Neutrophil (primary cell): ENCODE results near the gene OLFML2B.

Source experiments
- H3K27ac ChIP-seq: fragments of 200-600 bp; sonication (generic); 2 replicates; pipeline ENCODE4 v1.5.1; 2016; ENCODE audit warnings: mild to moderate bottlenecking, moderate library complexity
- H3K27me3 ChIP-seq: fragments of 200-600 bp; sonication (generic); 2 replicates; pipeline ENCODE4 v1.6.0; 2016; ENCODE audit warnings: mild to moderate bottlenecking
- H3K36me3 ChIP-seq: fragments of 200-600 bp; sonication (generic); 2 replicates; pipeline ENCODE4 v1.5.1; 2017
- H3K4me1 ChIP-seq, 2 experiments: fragments of 200-600 bp in 1 of 2; sonication (generic) in 1 of 2; 1 replicate in 1 of 2; 2 replicates in 1 of 2; pipeline versions ENCODE4 v1.5.1 to v1.6.1; 2013 to 2016; ENCODE audit warnings: low read depth in 1 of 2, low read length in 1 of 2, mild to moderate bottlenecking in 1 of 2, moderate library complexity in 1 of 2; ENCODE audit not compliant: control insufficient read depth in 1 of 2, insufficient read depth in 1 of 2
- H3K4me3 ChIP-seq, 2 experiments: fragments of 200-600 bp in 1 of 2; sonication (generic) in 1 of 2; 1 replicate in 1 of 2; 2 replicates in 1 of 2; pipeline ENCODE4 v1.5.1; 2013 to 2016; ENCODE audit warnings: low read depth in 1 of 2, low read length in 1 of 2, mild to moderate bottlenecking in 1 of 2, moderate library complexity in 1 of 2
- H3K9me3 ChIP-seq: fragments of 200-600 bp; sonication (generic); 2 replicates; pipeline ENCODE4 v1.5.1; 2016
- TF ChIP-seq, protein P1 (sequence below): fragments of 200-600 bp; sonication (generic); IDR thresholded peaks from 2 replicates; pipeline ENCODE4 v1.5.1; 2016; ENCODE audit warnings: antibody characterized with exemption

The OLFML2B gene

DNA sequence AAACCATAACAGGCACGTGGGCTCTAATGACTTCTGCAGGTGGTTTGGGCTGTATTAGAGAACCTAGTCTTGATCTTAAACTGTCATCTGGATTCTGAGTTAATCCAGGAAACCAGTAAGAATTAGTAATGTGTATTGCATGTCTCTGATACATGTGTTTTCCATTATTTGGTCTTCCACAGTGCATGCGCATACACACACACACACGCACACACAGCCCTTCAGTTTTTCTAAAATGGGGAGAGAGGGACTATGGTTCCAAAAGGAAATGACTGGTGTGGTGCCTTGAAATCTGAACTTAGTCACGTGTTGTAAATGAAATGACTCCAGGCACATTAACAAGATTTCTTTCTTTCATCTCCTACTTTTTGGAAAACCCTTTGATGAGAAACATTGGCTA, 67.6 kb downstream of the OLFML2B start:
- peaks cover 5 to 11% of the 10 kb centered on the region in 2 experiments for H3K4me1 ChIP-seq
- TF ChIP-seq, protein P1, sequence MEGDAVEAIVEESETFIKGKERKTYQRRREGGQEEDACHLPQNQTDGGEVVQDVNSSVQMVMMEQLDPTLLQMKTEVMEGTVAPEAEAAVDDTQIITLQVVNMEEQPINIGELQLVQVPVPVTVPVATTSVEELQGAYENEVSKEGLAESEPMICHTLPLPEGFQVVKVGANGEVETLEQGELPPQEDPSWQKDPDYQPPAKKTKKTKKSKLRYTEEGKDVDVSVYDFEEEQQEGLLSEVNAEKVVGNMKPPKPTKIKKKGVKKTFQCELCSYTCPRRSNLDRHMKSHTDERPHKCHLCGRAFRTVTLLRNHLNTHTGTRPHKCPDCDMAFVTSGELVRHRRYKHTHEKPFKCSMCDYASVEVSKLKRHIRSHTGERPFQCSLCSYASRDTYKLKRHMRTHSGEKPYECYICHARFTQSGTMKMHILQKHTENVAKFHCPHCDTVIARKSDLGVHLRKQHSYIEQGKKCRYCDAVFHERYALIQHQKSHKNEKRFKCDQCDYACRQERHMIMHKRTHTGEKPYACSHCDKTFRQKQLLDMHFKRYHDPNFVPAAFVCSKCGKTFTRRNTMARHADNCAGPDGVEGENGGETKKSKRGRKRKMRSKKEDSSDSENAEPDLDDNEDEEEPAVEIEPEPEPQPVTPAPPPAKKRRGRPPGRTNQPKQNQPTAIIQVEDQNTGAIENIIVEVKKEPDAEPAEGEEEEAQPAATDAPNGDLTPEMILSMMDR, result no peak
- no peak overlapping the region for H3K4me3 ChIP-seq
- no peaks in the 10 kb centered on the region for H3K9me3 ChIP-seq
- H3K27ac ChIP-seq, result no peak overlapping the region
- H3K36me3 ChIP-seq, result peaks cover 21% of the 10 kb centered on the region
- H3K27me3 ChIP-seq, result no peaks in the 10 kb centered on the region

DNA sequence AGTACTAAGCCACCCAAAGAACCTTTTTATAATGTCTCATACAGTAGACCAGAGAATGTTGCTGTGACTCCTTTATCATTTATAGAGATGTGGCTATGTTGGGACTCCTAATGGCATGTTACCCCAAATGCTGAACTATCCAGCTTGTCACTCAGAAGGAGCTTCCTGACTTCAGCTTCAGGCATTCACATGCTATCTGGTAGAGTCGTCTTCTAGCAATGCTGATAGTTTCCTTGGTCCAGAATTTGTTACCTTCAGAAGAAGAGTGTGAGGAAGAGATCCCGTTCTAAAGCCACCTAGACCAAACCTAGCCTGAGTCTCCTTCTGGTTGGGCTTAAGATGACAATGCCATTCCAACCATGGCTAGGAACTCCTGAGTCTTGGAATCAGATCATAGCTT, 68.1 kb downstream of the OLFML2B start:
- H3K9me3 ChIP-seq, result no peaks in the 10 kb centered on the region
- peaks cover 17% of the 10 kb centered on the region for H3K36me3 ChIP-seq
- peaks cover 5 to 11% of the 10 kb centered on the region in 2 experiments for H3K4me1 ChIP-seq
- H3K27ac ChIP-seq, result no peak overlapping the region
- TF ChIP-seq, protein P1, result no peak
- H3K27me3 ChIP-seq, result no peaks in the 10 kb centered on the region
- no peak overlapping the region for H3K4me3 ChIP-seq

DNA sequence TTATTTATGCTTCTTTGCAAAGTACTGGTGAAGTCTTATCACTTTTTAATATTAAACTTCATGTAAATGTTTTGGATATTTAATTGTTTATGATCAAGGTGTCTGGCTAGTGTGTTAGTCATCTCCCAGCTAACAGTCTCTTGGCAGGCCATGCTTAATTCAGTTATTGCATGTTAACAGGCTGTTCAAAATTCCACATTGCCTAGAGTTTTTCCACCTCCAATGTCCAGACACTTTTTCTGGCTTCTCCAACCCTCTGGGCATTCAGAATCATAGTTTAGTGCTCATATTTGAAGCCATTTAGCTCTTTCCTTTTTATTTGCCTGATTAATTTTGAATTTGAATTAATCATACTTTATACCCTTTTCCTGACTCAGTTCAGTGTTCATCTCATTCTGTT, 69.2 kb downstream of the OLFML2B start:
- Histone ChIP-seq H3K27ac (peak overlapping the region; percentile 29), H3K4me3 (no peak overlapping the region), H3K27me3 (no peaks in the 10 kb centered on the region), H3K9me3 (no peaks in the 10 kb centered on the region), H3K36me3 (peaks cover 14% of the 10 kb centered on the region), H3K4me1 (peaks cover 5 to 11% of the 10 kb centered on the region in 2 experiments)
- TF ChIP-seq, protein P1, result no peak

DNA sequence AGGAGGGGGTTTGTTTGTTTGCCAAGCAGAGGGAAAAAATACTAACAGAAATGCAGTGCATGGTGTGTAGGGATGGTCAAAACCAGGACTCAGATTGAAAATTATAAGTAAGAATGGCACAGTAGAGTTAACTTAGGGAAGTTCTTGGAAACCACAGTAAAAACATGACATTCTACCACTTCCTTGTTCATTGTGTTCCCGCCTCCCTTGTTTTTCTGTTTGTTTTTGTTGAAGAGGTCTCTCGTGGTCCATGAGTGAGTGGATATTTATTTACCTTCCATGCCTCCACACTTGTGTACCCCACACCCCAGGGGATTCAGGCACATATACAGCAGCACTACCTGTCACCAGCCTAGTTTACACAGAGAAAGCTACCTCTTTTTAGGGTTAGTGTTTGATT, 69.6 kb downstream of the OLFML2B start:
- Histone ChIP-seq H3K36me3 (peaks cover 12% of the 10 kb centered on the region), H3K27me3 (no peaks in the 10 kb centered on the region), H3K27ac (peak overlapping the region; percentile 29), H3K4me3 (no peak overlapping the region), H3K9me3 (no peaks in the 10 kb centered on the region), H3K4me1 (peaks cover 5 to 11% of the 10 kb centered on the region in 2 experiments)
- TF ChIP-seq, protein P1, result no peak

DNA sequence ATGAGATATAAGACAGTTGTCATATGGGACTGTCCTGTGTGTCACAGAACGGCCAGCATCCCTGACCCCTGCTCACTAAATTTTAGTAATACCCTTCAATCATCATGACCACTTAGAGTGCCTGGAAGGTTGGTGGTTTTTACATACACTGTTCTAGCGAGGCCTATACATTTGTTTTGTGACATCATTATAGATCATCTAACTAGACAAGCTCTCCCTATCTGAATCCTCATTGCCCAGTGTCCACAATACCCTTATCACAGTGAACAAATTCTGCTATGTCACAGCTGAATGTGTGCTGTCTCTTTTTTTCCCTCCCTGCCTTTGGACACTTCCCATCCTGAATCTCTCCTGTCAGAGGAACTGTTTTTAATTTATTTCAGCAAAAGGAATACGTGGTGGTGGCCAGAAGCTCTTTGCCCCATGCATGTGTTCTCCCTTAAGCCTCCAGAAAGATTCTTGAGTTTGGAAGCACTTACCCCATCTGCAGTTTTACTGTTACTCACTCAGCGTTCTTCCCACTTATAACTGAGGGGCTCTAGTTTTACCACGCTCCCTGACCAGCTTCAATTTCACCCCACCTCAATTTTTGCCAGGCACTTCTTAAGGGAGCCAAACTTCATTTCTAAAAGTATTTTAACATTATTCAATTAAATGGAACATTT, 70.3 kb downstream of the OLFML2B start:
- H3K4me1 ChIP-seq, result peaks cover 5 to 11% of the 10 kb centered on the region in 2 experiments
- no peak overlapping the region for H3K4me3 ChIP-seq
- no peaks in the 10 kb centered on the region for H3K27me3 ChIP-seq
- no peaks in the 10 kb centered on the region for H3K9me3 ChIP-seq
- TF ChIP-seq, protein P1, result no peak
- H3K27ac ChIP-seq, result peak overlapping the region; percentile 29
- H3K36me3 ChIP-seq, result peaks cover 5% of the 10 kb centered on the region
